ENCODE results near the gene RAB1A. TPM values are rescaled to one million over a fixed set of nuclear protein-coding genes. Genes with fewer than 3 reads are reported as not detected.

Gene RAB1A
- total and polyA plus RNA-seq, 9 of the 15 experiments (the other 6 are each of a cell fraction or from before 2014, with no cell fraction given) = 43.8 to 163 (median 67.7) TPM

DNA sequence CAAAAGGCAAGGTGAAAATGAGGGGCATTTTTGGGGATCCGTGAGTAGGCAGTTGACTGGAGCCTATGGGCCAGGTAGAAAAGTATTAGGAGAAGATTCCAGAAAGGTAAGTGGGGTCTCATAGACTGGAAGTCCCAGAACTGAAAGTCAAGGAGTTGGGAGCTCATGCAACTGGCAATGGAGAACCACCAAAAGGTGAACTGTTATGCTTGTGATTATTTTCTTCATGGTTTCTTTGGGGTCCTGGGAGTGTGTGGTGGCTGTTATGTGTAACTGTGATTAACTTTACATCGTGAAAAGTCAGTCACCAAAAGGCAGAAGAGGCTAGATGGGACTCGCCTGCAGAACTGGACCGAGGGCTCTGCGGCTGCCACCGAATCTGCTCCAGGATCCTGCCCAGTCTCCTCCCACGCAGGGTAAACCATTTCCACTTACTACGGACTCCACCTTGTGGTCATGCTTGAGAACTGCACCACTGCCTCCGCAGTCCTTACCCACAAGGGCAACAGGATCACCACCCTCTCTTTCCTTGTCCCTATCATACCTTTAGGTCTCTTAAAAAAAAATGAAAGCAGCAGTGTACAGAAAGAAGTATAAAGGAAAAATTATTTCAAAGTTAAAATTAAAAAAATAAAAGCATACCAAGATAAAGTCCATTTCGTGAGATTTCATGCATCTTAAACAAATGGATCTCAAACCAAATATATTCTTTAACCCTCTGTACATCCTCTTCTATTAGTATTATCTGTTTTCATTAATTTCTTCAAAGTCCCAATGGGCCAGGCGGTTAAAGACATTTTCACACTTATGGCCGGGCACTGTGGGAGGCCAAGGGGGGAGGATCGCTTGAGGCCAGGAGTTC lies 89.3 kb downstream of the RAB1A start (continued):
- TF ChIP-seq, protein P1, sequence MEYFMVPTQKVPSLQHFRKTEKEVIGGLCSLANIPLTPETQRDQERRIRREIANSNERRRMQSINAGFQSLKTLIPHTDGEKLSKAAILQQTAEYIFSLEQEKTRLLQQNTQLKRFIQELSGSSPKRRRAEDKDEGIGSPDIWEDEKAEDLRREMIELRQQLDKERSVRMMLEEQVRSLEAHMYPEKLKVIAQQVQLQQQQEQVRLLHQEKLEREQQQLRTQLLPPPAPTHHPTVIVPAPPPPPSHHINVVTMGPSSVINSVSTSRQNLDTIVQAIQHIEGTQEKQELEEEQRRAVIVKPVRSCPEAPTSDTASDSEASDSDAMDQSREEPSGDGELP (CRISPR knock-in tag; IDR thresholded peaks at IDR 0.05; ENCODE audit: borderline replicate concordance) = peak; percentile 28; the same call in 1 of the 2 replicates
- TF ChIP-seq RBM22 (IDR thresholded peaks at IDR 0.05; ENCODE audit: low read depth, low read length, poor library complexity, severe bottlenecking) = no peak
- no peak for TF ChIP-seq RHOXF2B (CRISPR knock-in tag; conservative IDR thresholded peaks at IDR 0.05)
- TF ChIP-seq HNRNPL (IDR thresholded peaks at IDR 0.05; ENCODE audit: low read depth, low read length) = 0 out of 2 replicates have a peak, but pooled peaks have one; percentile 48
- no peak for TF ChIP-seq NCOA6 (IDR thresholded peaks at IDR 0.05)
- TF ChIP-seq, protein P2, sequence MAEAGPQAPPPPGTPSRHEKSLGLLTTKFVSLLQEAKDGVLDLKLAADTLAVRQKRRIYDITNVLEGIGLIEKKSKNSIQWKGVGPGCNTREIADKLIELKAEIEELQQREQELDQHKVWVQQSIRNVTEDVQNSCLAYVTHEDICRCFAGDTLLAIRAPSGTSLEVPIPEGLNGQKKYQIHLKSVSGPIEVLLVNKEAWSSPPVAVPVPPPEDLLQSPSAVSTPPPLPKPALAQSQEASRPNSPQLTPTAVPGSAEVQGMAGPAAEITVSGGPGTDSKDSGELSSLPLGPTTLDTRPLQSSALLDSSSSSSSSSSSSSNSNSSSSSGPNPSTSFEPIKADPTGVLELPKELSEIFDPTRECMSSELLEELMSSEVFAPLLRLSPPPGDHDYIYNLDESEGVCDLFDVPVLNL (CRISPR knock-in tag; IDR thresholded peaks at IDR 0.05; ENCODE audit: low read depth) = no peak
- TF ChIP-seq ZNF668 (CRISPR knock-in tag; IDR thresholded peaks at IDR 0.05) = no peak
- TF ChIP-seq HNRNPK (IDR thresholded peaks at IDR 0.05; ENCODE audit: low read depth, low read length, poor library complexity, severe bottlenecking) = no peak
- TF ChIP-seq, protein P3, sequence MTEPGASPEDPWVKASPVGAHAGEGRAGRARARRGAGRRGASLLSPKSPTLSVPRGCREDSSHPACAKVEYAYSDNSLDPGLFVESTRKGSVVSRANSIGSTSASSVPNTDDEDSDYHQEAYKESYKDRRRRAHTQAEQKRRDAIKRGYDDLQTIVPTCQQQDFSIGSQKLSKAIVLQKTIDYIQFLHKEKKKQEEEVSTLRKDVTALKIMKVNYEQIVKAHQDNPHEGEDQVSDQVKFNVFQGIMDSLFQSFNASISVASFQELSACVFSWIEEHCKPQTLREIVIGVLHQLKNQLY (CRISPR knock-in tag; conservative IDR thresholded peaks at IDR 0.05) = no peak
- TF ChIP-seq, protein P4, sequence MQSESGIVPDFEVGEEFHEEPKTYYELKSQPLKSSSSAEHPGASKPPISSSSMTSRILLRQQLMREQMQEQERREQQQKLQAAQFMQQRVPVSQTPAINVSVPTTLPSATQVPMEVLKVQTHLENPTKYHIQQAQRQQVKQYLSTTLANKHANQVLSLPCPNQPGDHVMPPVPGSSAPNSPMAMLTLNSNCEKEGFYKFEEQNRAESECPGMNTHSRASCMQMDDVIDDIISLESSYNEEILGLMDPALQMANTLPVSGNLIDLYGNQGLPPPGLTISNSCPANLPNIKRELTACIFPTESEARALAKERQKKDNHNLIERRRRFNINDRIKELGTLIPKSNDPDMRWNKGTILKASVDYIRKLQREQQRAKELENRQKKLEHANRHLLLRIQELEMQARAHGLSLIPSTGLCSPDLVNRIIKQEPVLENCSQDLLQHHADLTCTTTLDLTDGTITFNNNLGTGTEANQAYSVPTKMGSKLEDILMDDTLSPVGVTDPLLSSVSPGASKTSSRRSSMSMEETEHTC (IDR thresholded peaks at IDR 0.05) = no peak
- TF ChIP-seq PTRF (tag; IDR thresholded peaks at IDR 0.05) = no peak
- no peak for TF ChIP-seq SP2 (IDR thresholded peaks at IDR 0.05; ENCODE audit: extremely low read depth, low read depth, low read length, poor library complexity, severe bottlenecking)
- TF ChIP-seq, protein P5, sequence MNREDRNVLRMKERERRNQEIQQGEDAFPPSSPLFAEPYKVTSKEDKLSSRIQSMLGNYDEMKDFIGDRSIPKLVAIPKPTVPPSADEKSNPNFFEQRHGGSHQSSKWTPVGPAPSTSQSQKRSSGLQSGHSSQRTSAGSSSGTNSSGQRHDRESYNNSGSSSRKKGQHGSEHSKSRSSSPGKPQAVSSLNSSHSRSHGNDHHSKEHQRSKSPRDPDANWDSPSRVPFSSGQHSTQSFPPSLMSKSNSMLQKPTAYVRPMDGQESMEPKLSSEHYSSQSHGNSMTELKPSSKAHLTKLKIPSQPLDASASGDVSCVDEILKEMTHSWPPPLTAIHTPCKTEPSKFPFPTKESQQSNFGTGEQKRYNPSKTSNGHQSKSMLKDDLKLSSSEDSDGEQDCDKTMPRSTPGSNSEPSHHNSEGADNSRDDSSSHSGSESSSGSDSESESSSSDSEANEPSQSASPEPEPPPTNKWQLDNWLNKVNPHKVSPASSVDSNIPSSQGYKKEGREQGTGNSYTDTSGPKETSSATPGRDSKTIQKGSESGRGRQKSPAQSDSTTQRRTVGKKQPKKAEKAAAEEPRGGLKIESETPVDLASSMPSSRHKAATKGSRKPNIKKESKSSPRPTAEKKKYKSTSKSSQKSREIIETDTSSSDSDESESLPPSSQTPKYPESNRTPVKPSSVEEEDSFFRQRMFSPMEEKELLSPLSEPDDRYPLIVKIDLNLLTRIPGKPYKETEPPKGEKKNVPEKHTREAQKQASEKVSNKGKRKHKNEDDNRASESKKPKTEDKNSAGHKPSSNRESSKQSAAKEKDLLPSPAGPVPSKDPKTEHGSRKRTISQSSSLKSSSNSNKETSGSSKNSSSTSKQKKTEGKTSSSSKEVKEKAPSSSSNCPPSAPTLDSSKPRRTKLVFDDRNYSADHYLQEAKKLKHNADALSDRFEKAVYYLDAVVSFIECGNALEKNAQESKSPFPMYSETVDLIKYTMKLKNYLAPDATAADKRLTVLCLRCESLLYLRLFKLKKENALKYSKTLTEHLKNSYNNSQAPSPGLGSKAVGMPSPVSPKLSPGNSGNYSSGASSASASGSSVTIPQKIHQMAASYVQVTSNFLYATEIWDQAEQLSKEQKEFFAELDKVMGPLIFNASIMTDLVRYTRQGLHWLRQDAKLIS (CRISPR knock-in tag; IDR thresholded peaks at IDR 0.05) = no peak
- TF ChIP-seq SMARCA4 (IDR thresholded peaks at IDR 0.05) = no peak
- peak; percentile 94 to 95 for TF ChIP-seq RAD21 (CRISPR knock-in tag; conservative IDR thresholded peaks at IDR 0.05 in 1 of 2, IDR thresholded peaks at IDR 0.05 in 1 of 2)
- no peak for TF ChIP-seq KLF13 (tag; IDR thresholded peaks at IDR 0.05; ENCODE audit: borderline replicate concordance, low read depth)

Data from K562 (cell line).